IPS-NIHi11 (cell line): ENCODE results near the gene DDX17.

Experiments
- DNase-seq: peaks from one replicate; pipeline ENCODE4 v3.0.0; 2012; ENCODE audit warnings: mixed read lengths, low spot score

Gene DDX17

DNA sequence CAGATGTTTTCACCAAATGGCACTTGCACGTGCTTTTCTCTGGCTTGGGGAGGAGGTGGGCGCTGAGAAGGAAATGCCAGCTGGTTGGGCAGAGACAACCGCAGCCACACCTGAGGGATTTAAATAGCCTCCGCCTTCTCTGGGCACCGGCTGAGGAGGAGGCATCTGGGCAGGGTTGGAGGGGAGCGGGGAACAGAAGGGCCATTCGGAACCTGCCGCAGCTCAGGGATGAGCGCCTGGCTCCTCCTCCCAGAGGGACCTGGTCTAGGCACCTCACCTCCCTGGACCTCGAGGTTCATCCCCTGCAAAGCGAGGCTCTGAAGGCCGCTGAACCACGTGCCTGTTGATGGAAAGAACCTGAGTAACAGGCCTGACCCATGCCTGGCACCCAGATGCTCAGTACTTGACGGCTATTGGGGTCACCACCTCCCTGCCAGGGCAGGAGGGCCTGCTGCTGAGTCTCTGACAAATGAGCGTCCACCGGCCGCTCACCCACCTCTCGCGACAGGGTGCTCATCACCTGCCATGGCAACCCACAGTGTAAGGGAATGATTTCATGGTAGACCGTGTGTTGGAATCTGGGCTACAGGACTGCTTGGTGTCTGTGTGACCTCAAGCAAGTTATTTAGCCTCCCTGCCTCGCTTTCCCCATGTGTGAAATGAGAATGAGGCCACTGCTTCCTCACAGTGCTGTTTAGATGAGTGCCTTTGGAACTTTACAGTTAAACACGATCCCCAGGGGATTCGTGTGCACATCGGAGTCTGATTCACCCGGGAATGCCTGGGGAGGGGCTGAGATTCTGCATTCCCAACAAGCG lies 40.2 kb downstream of the DDX17 start:
- DNase-seq: no peak

DNA sequence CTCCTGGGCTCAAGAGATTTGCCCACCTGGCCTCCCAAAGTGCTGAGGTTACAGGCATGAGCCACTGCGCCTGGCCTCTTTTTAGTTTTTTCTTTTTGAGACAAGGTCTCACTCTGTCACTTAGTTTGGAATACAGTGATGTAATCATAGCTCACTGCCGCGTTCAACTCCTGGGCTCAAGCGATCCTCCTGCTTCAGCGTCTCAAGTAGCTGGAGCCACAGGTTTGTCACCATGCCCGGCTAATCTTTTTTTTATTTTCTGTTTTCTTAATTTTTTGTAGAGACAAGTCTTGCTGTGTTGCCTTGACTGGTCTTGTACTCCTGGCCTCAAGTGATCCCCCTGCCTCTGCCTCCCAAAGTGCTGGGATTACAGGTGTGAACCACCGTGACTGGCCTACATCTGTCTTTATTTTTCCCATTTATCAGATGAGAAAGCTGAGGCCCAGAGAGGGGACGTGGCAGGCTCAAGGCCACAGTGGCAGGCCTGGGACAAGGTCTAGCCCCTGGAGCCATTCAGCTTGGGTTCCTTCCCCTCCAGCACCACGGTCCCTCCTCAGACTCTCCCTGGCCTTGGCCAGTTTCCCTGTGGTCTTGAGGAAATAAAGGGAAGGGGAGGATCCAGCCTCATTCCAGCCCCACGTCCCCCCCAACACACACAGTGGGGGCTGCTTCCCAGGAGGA lies 41.0 kb downstream of the DDX17 start:
- DNase-seq: no peak

DNA sequence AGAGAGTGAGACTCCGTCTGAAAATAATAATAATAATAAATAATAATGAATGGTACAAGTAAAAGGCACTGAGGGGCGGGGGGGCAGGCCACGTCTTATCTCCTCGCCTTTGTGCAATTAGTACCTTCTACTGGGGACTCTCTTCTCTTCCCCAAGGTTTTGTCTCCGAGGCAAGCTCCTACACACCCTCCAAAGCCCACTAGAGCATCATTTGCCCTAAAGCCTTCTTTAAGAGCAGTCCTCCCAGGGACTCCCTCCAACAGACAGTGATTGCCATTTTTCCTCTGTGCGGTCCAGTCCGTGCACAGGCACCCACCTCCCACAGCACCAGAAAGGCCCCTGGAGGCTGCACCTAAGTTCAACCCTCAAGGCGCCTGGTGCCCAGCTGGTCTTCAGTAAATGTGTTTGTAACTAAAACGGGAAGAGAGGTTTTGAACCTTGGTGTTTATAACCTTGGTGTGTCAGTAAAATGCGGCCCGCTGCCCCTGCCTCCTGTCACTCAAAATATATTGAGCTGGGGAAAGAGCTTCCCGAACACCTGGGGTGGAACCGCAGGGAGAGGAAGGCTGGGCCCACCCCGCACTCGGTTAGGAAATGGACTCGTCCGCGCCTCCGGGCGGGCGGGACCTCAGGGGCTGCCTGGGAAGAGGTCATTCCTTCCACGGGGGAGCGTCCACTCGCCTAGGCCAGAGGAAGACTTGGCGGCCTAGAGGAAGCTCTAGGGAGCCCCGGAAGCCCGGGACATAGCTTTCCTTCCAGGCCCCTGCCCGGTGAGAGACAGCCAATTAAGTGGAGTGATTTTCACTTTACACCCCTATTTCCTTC lies 42.9 kb downstream of the DDX17 start:
- peak; percentile 77 for DNase-seq

DNA sequence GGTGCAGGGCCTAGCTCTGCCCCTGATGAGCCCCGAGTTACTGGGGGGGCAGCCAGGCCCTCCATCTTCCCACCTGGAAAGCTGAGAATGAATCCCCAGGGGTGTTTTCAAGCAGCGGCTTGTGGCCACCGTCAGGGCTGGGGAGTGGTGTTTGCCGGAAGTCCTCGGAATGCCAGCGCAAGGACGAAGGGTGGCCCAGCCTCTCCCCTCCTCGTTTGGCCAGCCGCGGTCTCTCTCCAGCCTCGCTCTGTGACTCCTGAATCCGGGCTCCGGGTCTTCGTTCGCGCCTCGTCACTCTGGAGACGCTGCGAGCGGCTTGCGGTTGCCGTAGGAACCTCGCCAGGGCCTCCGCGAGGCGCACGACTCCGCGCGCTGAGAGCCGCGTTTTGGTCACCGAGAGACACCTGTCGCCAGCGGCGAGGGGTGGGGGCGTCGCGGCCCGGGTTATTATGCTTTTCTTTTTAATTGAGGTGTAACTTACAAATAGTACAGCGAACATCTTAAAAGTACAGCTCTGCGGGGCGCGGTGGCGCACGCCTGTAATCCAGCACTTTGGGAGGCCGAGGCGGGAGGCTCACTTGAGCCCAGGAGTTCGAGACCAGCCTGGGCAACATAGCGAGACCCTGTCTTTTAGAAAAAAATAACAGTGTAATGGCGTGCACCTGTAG lies 44.6 kb downstream of the DDX17 start:
- peak; percentile 90 for DNase-seq

DNA sequence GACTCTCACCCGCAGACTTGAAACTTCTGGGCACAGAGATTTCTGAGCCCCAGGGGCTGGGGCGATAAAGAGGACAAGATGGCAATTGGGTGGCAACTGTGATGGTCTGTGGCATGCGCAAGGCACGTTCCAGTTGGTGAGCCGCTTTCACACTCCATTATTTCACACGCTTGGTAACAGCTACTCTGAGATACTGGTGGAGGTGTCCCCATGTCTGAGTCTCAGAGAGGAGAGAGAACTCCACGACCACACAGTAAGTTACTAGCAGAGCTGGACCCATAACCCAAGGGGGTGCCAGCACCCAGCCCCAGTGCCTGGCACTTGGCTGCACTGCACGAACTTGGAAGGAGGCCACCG lies 45.1 kb downstream of the DDX17 start:
- no peak for DNase-seq

DNA sequence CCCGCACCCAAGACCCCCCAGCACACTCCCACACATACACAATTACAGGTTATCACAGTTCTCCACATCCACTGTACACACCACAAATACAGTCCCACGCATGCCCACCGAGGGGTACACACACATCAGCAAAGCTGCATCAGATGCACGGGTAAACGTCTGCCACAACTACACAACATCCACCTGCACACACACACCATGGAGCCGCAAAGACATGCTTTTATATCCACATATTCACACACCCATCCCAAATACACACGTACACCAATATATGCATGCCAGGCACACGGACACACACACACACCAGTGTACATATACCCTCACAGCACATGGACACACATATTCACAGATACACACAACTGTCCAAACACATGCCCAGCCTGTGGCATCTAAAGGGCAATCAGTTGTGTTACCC lies 45.7 kb downstream of the DDX17 start:
- no peak for DNase-seq

DNA sequence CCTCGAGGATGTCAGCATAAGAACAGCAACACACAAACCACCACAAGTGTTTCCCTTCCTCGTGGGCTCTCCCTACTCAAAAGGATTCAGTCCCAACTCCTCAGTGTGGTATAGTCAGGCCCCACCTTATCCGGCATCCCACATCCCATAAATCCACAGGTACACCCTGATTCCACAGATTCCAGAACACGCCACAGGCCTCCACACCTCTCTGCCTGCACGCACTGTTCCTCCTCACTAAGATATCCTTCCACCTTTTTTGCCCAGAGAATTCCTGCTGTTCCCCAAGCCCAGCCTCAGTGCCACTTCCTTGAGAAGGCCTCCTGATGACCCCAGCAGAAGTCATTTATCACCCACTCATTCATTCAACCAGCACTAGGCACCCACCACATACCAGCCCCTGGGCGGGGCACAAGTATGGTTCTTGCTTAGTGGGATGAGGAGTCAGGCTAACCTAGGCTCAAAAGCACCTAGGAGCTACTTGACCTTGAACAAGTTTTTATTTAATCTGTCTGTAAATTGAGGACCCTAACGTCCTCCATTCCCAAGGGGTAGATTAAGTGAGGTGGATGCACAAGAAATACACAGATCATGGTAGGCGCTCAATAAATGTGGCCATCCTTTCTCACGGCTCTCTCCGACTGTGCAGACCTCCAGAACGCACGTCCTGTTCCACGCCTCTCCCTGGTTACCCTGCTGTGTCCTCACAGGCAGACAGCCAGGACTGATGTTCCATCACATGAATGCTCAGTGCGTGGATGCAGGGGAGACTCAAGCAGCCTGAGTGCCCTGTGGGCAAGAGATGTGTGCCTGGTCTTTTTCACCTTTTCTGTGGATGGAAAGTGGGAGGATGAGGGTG lies 49.0 kb downstream of the DDX17 start:
- no peak for DNase-seq

DNA sequence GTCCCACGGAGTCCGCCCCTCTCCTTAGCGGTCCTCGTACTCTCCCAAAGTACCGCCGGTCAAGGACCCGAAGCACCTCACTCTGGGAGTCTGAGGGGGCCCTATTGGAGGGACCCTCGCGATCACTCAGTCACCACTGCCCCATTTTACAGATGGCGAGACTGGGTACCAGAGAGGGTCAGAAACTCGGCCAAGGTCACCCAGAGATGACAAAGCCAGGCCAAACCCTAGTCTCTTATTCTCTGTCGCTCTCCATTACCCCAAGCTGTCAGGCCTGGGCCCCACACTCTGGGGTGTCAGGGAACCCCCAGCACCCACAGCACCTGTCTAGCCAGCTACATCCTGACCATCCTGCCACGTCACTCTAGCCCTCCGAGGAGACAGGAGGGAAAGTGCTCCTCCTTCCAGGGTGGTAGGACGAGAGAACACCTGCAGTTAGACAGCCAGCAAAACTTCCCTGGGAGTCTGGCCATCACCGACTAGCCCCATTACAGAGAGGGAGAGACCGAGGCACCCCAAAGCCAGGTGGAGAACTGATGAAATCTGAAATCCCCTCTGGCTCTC lies 49.8 kb downstream of the DDX17 start:
- DNase-seq: no peak

DNA sequence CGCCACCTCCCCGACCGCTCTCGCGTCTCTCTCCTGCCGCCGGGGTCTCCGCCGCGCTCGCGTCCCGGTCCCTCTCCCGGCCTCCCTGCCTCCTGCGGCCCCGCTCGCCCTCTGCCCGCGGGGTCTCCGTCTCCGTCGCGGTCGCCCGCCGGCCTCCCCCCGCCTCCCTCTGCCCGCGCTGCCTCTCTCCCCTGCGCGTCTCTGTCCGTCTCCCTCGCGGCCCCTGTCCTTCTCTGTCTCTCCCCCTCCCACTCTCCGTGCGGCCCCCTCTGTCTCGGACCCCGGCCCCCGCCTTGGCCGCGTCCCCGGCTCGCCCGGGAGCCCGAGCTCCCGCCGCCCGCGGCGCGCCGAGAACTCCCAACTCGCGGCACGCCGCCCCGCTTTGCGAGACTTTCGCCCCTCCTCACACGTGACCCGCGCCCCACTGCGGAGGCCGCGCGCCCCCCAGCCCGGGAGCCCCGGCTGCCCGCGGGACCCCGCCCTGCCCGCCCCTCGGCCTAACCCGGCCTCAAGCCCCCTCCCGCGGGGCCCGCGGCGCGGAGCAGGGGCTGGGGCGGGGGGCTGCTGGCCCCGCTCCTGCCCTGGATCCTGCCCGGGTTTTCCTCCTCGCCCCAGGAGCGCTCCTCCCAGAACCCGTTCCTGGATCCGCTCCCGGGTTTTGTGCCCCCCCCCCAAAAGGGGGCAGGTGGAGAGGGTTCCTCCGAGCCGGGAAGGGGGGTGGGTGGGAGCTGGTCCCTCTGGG lies 50.4 kb downstream of the DDX17 start:
- DNase-seq: peak; percentile 86

DNA sequence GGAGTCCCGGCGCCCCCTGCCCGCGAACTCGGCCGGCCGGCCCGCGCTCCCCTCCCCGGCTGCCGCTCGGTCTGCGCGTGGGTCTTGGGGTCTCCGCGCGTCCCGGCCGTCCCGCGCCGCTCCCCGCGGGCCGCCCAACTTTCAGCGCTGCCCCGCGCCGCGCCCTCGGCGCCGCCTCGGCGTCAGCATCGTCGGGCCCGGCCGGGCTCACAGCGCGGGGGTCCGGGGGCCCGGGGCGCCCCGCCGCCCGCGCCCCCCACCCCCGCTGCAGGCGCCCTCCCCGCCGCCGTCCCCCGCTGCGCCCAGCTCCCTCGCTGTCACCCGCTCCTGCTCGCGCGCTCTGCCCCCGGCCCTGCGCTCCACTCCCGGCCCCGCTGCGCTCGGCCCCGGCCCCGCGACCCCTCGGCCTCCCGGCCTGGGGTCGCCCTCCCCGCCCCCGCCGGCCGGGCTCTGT lies 51.0 kb downstream of the DDX17 start, which contains the start of gene KCNJ4:
TSS of gene KCNJ4 (minus strand) at position 124 of the 454 bp plus-strand sequence. CDS start 27,067 bp downstream, outside the sequence.
- DNase-seq: peak; percentile 60

DNA sequence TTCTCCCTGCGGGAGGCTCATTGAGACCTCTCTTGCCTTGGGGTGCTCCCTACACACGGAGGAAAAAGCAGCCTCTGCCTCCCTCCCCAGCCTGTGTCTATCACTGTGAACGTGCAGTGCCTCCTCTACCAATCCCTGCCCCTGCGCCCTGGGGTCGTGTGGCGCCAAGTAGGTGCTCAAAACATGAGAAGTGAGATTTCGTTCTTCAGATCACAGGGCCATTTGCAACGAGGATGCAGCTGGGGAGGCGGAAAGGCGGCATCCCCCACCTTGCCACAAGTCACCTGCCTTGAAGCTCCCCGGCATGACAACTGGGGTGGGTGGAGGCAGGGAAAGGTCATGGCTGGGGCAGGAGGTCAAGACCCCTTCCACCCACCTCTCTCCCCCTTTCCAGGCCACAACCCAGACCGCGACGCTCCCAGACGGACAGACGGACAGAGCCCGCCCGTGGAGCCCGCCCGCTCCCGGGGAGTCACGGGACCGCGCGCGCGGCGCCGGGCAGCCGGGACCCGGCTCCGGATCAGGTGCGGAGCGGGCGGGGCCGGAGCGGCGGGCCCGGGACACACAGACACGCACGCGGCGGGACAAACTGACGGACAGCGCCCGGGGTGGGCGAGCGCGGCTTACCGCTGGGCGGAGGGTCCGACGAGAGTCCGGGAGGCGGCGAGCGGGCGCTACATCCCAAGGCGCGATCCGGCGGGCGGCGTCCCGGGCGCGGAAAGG lies 51.6 kb downstream of the DDX17 start:
- DNase-seq: peak; percentile 54

DNA sequence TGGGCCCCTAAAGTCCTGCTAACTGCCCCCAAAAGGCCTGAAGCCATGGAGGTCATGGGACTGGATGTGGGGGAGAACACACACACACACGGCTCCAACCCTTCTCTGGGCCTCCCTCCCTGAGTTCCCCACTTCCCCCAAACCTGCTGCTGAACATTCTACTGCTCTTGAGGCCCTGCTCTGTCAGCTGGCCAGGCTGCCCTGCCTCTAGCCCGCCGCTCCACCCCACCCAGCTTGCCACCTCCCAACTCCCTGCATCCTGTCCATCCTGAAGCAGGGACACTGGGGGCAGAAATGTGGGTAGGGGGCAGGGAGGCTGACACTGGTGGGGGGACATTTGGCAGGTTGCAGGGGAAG lies 52.1 kb downstream of the DDX17 start:
- DNase-seq: no peak

DNA sequence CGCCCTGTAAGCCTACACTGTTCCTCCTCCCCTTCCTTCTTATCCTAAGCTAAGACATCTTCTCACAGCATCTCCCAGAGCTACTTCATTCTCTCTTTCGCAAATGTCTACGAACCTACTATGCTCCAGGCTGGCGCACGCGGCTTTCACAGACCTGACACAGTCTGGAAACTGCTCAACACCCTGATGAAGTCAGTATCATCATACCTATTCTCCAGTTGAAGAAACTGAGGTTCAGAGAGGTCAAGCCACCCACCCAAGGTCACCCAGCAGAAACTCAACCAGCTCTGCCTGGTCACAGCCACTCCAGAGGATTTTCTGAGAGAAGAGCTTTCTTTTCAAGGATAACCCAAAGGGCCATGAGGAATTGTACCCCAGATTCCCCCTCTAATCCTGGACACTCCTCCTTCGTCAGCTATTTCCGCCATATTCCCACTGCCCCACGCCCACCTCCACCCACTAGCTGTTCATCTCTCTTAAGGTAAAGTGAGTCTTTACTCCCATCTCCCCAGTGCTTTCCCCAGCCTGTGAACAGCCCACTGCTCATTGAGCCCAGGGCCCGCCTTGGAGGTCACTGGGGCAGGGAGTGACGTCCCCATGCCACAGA lies 52.9 kb downstream of the DDX17 start:
- no peak for DNase-seq

DNA sequence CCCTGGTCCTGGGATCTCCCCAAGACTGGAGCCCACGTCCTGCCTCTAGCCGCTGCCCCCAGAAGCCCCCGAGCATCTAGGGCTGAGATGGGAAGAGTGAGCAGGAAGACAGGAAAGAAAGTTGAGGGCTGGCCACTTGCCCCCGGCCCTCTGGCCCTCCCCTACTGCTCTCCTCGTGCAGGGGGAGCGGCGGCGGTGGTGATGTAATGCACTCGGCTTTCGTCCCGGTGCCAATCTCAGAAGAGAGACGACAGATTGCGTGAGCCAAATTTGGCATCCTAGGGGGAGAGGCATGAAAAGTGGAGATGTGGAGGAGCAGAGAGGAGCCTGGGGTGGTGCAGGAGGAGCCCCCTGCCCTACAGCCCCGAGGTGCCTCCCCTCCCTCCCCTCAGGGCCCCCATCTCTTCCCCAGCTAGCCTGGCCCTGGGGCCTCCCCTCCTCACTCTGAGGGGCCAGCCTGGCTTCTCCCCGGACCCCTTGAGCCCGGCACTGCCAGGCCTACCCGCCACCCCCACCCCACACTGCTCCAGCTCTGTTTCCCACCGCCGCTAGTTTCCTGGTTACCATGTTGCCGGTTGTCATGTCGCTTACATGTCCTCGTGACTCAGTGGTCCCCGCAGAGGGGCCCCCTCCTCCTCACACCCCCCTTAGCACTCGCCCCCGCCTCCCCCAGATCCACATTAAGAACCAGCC lies 53.6 kb downstream of the DDX17 start:
- no peak for DNase-seq

DNA sequence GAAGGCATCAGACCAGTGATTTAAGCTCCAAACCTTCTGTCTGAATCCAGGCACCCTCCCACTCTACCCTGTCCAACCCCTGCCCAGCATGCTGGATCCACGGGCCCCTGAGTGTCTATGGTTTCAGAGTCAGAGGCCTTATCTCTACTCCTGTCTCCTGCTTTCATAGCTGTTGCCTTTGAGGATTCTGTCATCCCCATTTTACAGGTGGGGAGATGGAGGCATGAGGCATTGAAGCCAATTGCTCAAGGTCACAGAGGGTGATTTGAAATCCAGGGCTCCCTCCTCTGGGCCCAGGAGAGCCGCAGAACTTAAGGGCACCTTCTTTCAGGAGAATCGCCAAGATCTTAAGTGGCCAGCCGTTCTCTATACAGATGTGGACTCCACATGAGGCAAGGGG lies 54.2 kb downstream of the DDX17 start:
- DNase-seq: no peak

DNA sequence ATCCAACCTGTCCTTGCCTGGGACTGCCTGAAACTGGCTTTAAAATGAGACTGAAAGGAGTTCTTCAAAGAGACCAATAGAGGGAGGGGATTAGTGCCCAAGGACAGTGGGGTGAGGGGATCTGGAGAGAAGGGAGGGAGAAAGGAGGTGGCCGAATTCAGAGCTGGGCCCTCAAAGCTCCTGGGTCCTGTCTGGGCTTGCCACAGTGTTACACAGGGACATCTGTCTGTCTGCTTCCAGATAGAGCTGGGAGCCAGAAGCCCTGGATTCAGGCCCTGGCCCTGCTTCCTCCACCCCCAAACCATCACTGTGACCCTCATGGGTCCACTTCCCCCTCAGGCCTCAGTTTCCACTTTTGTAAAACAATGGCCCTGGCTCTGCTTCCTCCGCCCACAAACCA lies 54.7 kb downstream of the DDX17 start:
- no peak for DNase-seq

DNA sequence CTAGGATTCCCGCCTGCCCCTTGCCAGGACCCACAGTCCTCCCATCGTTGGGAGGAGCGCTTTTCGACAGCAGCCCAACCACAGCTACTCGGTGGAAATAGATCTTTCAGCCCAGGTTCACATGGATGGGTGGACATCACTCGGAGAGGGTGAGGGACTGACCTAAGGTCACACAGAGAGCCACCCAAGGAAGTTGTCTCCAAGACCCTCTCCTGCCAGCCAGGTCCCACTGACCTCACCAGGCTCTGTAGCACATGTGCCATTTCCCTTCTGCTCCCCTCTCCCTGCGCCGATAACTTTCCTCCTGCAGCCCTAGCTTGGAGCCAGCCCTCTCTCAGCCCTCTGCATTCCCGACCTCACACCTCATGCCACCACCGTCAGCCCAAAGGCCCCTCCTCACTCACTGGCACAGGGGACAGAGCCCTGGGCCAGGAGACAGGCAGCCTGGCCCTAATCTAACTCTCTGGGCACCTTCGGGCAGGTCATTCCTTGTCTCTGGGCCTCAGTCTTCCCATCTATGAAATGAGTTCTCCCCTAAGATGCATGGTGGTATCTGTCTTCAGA lies 55.8 kb downstream of the DDX17 start:
- DNase-seq: no peak

DNA sequence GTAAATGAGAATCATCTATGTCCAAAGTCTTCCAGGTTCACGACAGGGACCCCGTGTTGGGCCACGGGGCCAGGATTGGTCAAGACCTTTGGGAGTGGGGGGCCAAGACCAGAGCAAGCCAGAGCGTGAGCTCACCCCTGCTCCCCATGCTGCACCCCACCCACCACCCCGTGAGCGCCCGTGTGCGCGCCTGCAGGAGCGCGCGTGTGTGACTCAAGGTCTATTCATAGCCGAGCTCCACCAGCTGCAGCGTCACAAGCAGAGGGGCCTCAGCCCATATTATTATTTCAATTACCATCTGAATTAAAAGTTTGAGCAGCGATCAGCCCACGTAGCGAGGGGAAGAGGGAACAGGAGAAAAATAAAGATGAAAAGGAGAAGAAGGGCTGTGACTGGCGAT lies 56.3 kb downstream of the DDX17 start:
- no peak for DNase-seq
